NK-92 treated with Interleukin-12 subunit alpha and Interleukin-12 subunit beta, amount 100 ng/mL, for 24 hours (cell line): Measurements from ENCODE around the gene CRACDL.
"Not testable (repeated sequence)": the region's sequence is repeated elsewhere in the genome, so short reads cannot be mapped to it uniquely, and the experiment has no call there.

ENCODE experiments used
- DNase-seq: peaks from one replicate; lab custom pipeline; 2025; lab: John Stamatoyannopoulos, UW

The CRACDL gene

GRCh38 chr2:98884658-98885057, 51.4 kb downstream of the CRACDL start:
- no peak for DNase-seq

GRCh38 chr2:98883780-98884211, 52.2 kb downstream of the CRACDL start:
- DNase-seq = no peak

GRCh38 chr2:98882971-98883779, 52.9 kb downstream of the CRACDL start:
- no peak for DNase-seq

GRCh38 chr2:98882368-98882767, 53.7 kb downstream of the CRACDL start:
- no peak for DNase-seq

- no peak for DNase-seq
Measured at GRCh38 chr2:98881153-98881650, 54.8 kb downstream of the CRACDL start.

- DNase-seq = no peak
Measured at GRCh38 chr2:98880266-98881152, 55.5 kb downstream of the CRACDL start.

- DNase-seq = not testable (repeated sequence)
Measured at GRCh38 chr2:98877658-98878057, 58.4 kb downstream of the CRACDL start.

- no peak for DNase-seq
Measured at GRCh38 chr2:98876741-98877140, 59.3 kb downstream of the CRACDL start.

GRCh38 chr2:98875746-98876145, 60.3 kb downstream of the CRACDL start:
- no peak for DNase-seq

- no peak for DNase-seq
Measured at GRCh38 chr2:98875081-98875728, 60.8 kb downstream of the CRACDL start.

GRCh38 chr2:98874186-98874689, 61.8 kb downstream of the CRACDL start:
- no peak for DNase-seq

- DNase-seq = no peak
Measured at GRCh38 chr2:98872526-98872925, 63.5 kb downstream of the CRACDL start.

- DNase-seq = no peak
Measured at GRCh38 chr2:98871506-98871905, 64.5 kb downstream of the CRACDL start.

- no peak for DNase-seq
Measured at GRCh38 chr2:98870516-98871158, 65.4 kb downstream of the CRACDL start.

- DNase-seq = no peak
Measured at GRCh38 chr2:98869870-98870269, 66.2 kb downstream of the CRACDL start.

GRCh38 chr2:98869272-98869641, 66.8 kb downstream of the CRACDL start:
- DNase-seq = no peak

GRCh38 chr2:98868548-98869271, 67.3 kb downstream of the CRACDL start:
- no peak for DNase-seq

- DNase-seq = no peak
Measured at GRCh38 chr2:98867539-98868309, 68.3 kb downstream of the CRACDL start.

- DNase-seq = no peak
Measured at GRCh38 chr2:98866033-98866432, 70.0 kb downstream of the CRACDL start.

GRCh38 chr2:98861601-98862000, 74.4 kb downstream of the CRACDL start:
- DNase-seq = no peak
